ENCODE measurements around the gene OSBPL10. TPM values are rescaled to one million over a fixed set of nuclear protein-coding genes. Genes with fewer than 3 reads are reported as not detected.

Gene OSBPL10
- total RNA-seq, 1 experiment from 2014 or later, result 74.7 TPM

DNA sequence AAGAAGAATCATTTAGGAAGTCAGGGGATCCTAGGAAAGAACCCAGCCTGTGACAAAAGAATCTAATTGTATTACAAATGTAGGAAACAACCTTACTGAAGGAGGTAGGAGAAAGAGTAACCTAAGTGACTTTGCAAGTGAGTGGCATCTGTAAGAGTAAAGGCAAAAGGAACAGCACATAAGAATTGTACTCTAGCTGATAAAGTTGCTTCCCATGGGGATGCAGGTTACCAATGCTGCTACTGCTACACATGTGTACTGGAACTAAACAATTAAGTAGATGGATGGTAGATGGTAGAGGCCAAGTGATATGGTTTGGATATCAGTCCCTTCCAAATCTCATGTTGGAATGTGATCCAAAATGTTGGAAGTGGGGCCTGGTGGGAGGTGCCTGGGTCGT lies 60.8 kb downstream of the OSBPL10 start:
- TF ChIP-seq, protein P1, sequence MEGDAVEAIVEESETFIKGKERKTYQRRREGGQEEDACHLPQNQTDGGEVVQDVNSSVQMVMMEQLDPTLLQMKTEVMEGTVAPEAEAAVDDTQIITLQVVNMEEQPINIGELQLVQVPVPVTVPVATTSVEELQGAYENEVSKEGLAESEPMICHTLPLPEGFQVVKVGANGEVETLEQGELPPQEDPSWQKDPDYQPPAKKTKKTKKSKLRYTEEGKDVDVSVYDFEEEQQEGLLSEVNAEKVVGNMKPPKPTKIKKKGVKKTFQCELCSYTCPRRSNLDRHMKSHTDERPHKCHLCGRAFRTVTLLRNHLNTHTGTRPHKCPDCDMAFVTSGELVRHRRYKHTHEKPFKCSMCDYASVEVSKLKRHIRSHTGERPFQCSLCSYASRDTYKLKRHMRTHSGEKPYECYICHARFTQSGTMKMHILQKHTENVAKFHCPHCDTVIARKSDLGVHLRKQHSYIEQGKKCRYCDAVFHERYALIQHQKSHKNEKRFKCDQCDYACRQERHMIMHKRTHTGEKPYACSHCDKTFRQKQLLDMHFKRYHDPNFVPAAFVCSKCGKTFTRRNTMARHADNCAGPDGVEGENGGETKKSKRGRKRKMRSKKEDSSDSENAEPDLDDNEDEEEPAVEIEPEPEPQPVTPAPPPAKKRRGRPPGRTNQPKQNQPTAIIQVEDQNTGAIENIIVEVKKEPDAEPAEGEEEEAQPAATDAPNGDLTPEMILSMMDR (IDR thresholded peaks at IDR 0.05; ENCODE audit: unreplicated experiment), result no peak
- no peak overlapping the region for H3K27ac Mint-ChIP-seq (ENCODE audit: unreplicated experiment)
- intact Hi-C loops (cut with micrococcal nuclease; ENCODE audit: unreplicated experiment), result no loop called here
- H3K36me3 Mint-ChIP-seq (ENCODE audit: insufficient read depth, unreplicated experiment), result peaks cover 12% of the 10 kb centered on the region
- CTCF ChIA-PET, result no interaction called here
- H3K4me3 Mint-ChIP-seq (ENCODE audit: low read depth, unreplicated experiment), result no peak overlapping the region
- DNase-seq, result no peak
- BruUV-seq (replicated peaks), result no TSS peak
- H3K9me3 Mint-ChIP-seq (ENCODE audit: low read depth, unreplicated experiment), result peaks cover 4% of the 10 kb centered on the region
- peaks cover 64% of the 10 kb centered on the region for H3K4me1 Mint-ChIP-seq (ENCODE audit: low read depth, unreplicated experiment)
- H3K27me3 Mint-ChIP-seq (ENCODE audit: unreplicated experiment), result no peaks in the 10 kb centered on the region

DNA sequence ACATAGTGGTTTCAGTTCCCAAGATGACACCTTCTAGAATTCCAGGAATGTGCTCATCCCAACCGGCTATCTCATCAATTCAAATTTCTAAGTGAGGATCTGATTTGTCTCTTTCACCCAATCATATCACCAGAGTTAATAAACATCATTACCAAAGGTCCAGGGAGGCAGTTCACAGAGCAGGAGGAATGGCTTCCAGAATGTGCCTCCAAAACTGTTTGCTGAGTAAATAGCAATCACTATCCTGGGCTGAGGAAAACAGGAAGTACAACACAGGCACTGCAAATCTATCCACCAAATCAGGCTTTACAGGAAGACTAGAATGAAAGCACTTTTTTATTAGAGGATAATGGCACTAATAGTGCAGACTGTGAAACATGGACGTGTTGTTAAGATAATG lies 61.5 kb downstream of the OSBPL10 start:
- no peaks in the 10 kb centered on the region for H3K27me3 Mint-ChIP-seq (ENCODE audit: unreplicated experiment)
- H3K4me1 Mint-ChIP-seq (ENCODE audit: low read depth, unreplicated experiment), result peaks cover 57% of the 10 kb centered on the region
- H3K9me3 Mint-ChIP-seq (ENCODE audit: low read depth, unreplicated experiment), result peaks cover 4% of the 10 kb centered on the region
- TF ChIP-seq, protein P1 (IDR thresholded peaks at IDR 0.05; ENCODE audit: unreplicated experiment), result no peak
- peaks cover 8% of the 10 kb centered on the region for H3K36me3 Mint-ChIP-seq (ENCODE audit: insufficient read depth, unreplicated experiment)
- intact Hi-C loops (cut with micrococcal nuclease; ENCODE audit: unreplicated experiment), result loop anchor here (5.0 kb wide), 1 partner anchor 63 kb away; the partner anchor contains the start of genes OSBPL10 and ZNF860
- no peak overlapping the region for H3K27ac Mint-ChIP-seq (ENCODE audit: unreplicated experiment)
- no peak overlapping the region for H3K4me3 Mint-ChIP-seq (ENCODE audit: low read depth, unreplicated experiment)
- no peak for DNase-seq
- BruUV-seq (replicated peaks), result no TSS peak
- CTCF ChIA-PET, result no interaction called here

DNA sequence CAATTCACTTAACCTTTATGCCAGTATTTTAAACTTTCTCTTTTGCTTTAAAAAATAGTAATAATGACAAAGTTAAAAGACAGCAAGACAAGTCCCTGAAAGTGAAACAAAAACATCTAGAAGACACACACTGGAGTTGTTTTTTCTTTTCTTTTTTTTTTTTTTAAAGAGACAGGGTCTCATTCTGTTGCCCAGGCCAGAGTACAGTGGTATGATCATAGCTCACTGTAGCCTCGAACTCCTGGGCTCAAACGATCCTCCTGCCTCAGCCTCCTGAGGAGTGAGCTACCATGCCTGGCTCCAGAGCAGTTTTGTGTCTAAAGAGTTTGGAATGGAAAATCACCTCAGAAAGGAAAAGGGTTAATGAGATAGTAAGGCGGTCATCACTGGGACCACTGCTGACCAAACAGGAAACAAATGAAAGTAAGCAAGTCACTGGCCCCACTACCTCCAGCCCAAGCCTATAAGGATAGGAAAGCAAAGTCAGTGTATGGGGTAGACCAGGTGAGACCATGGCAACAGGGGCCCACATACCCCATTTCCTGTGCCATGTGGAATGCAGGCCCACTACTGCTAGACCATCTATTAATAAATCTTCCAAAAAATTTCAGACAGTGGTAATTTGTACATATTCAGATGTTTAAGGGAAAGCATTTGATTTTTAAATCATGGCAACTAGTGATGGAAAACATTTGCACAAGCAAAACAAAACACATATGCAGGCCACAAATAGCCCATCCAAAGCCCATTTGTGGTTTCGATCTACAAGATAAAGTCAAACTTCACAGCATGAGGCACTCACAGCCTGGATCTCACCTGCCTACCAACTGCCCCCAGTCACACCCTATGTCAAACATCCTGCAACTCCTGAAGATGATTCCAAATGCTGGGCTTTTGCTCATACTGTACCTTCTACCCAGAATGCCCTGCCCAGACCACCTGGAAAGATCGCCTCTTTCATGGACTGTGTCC lies 62.6 kb downstream of the OSBPL10 start:
- Mint-ChIP-seq H3K36me3 (ENCODE audit: insufficient read depth, unreplicated experiment) (peaks cover 7% of the 10 kb centered on the region), H3K4me3 (ENCODE audit: low read depth, unreplicated experiment) (peak overlapping the region; percentile 43), H3K9me3 (ENCODE audit: low read depth, unreplicated experiment) (peaks cover 4% of the 10 kb centered on the region), H3K4me1 (ENCODE audit: low read depth, unreplicated experiment) (peaks cover 53% of the 10 kb centered on the region), H3K27me3 (ENCODE audit: unreplicated experiment) (no peaks in the 10 kb centered on the region), H3K27ac (ENCODE audit: unreplicated experiment) (peak overlapping the region; percentile 31)
- CTCF ChIA-PET, result interaction anchor here (1.3 kb wide), 1 partner anchor 13 kb away, joined by 5 read pairs; no protein-coding TSS in a partner anchor
- intact Hi-C loops (cut with micrococcal nuclease; ENCODE audit: unreplicated experiment), result loop anchor here (5.0 kb wide), 1 partner anchor 64 kb away; the partner anchor contains the start of genes OSBPL10 and ZNF860
- BruUV-seq (replicated peaks), result no TSS peak
- TF ChIP-seq, protein P1 (IDR thresholded peaks at IDR 0.05; ENCODE audit: unreplicated experiment), result no peak
- no peak for DNase-seq

DNA sequence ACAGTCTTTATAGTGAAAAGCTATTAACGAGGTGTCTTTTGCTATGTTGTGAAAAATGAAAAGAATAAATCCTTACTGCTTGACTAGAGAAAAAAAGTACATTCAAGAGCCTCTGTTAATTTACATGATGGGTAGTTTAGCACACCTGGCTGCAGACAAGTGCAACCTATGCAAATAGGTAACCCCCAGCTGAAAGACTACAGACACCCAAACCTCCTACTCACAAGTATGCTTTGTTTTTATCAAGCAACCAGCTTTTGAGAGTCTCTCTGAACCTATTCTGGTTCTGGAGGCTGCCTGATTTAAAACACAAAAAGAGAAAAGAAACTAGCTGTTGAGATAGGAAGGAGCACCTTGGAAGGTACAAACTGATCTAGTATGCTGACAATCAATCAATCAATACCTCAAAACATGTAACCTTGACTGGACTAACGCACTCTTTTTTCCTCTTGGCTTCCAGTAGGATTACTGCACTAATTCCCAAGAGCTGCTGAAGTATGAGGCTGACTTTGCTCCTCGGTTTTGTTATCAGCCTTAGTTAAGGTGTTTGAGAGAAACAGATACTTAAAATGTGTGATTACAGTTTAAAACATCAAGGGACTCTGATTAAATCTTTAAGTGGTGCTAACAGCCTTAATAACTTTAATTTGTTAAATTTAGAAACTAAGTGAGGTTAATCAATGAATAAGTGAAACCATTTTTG lies 63.6 kb downstream of the OSBPL10 start:
- DNase-seq, result no peak
- Mint-ChIP-seq H3K4me1 (ENCODE audit: low read depth, unreplicated experiment) (peaks cover 42% of the 10 kb centered on the region), H3K36me3 (ENCODE audit: insufficient read depth, unreplicated experiment) (no peaks in the 10 kb centered on the region), H3K27me3 (ENCODE audit: unreplicated experiment) (no peaks in the 10 kb centered on the region), H3K9me3 (ENCODE audit: low read depth, unreplicated experiment) (peaks cover 4% of the 10 kb centered on the region), H3K4me3 (ENCODE audit: low read depth, unreplicated experiment) (peak overlapping the region; percentile 43), H3K27ac (ENCODE audit: unreplicated experiment) (peak overlapping the region; percentile 67)
- CTCF ChIA-PET, result interaction anchor here (0.7 to 1.7 kb wide), 4 partner anchors 10 to 64 kb away, joined by 3 to 5 read pairs (median 4); partner anchors contain the start of gene ZNF860
- intact Hi-C loops (cut with micrococcal nuclease; ENCODE audit: unreplicated experiment), result loop anchor here (5.0 kb wide), 1 partner anchor 65 kb away; the partner anchor contains the start of genes OSBPL10 and ZNF860
- TF ChIP-seq, protein P1 (IDR thresholded peaks at IDR 0.05; ENCODE audit: unreplicated experiment), result no peak
- no TSS peak for BruUV-seq (replicated peaks)
